GM12865 (cell line): ENCODE data around the gene SH3GLB1.

Experiments used
- DNase-seq: peaks from one replicate; pipeline ENCODE4 v3.0.0; 2010; ENCODE audit warnings: low read depth
- H3K4me3 ChIP-seq: 2 replicates; pipeline ENCODE4 v1.5.1; 2011; ENCODE audit warnings: mild to moderate bottlenecking, low read depth, low read length, control low read depth
- CTCF ChIP-seq: IDR thresholded peaks from 2 replicates; pipeline ENCODE4 v1.5.1; 2011; ENCODE audit warnings: low read length, control low read depth, low read depth, inconsistent platforms; ENCODE audit not compliant: insufficient read depth; ENCODE audit errors: missing control alignments

Gene SH3GLB1

GRCh38 chr1:86733340-86733739 is 29.0 kb downstream of the SH3GLB1 start:
- TF ChIP-seq CTCF, result no peak
- H3K4me3 ChIP-seq, result no peak overlapping the region
- no peak for DNase-seq

GRCh38 chr1:86739648-86740509 is 35.5 kb downstream of the SH3GLB1 start:
- peak; percentile 35 for DNase-seq
- H3K4me3 ChIP-seq, result no peak overlapping the region
- no peak for TF ChIP-seq CTCF

- H3K4me3 ChIP-seq, result no peak overlapping the region
- peak; percentile 48 for DNase-seq
- peak; percentile 37 for TF ChIP-seq CTCF
These were observed 37.7 kb downstream of the SH3GLB1 start for GRCh38 chr1:86741947-86742572.

GRCh38 chr1:86747304-86747703 is 42.9 kb downstream of the SH3GLB1 start:
- no peak for DNase-seq
- no peak overlapping the region for H3K4me3 ChIP-seq
- TF ChIP-seq CTCF, result no peak

GRCh38 chr1:86748622-86749373 is 44.4 kb downstream of the SH3GLB1 start:
- no peak for TF ChIP-seq CTCF
- no peak for DNase-seq
- no peak overlapping the region for H3K4me3 ChIP-seq

- no peak for DNase-seq
- TF ChIP-seq CTCF, result no peak
These were observed 45.7 kb downstream of the SH3GLB1 start for GRCh38 chr1:86750076-86750475.

More at GRCh38 chr1:86750076-86750475, 45.7 kb downstream of the SH3GLB1 start:
- no peak overlapping the region for H3K4me3 ChIP-seq
